Body of pancreas (tissue), 4 donors: ENCODE measurements around the gene RNU2-63P. TPM values are rescaled to one million over a fixed set of nuclear protein-coding genes. Genes with fewer than 3 reads are reported as not detected.

Source experiments
- ATAC-seq: fragments of 150-250 bp; one replicate; pipeline ENCODE4 v1.9.1; 2016
- DNase-seq, 4 donors: peaks; one replicate each; pipeline ENCODE4 v3.0.0-alpha.2; 2019
- H3K27ac ChIP-seq, 4 donors: fragments of 200-600 bp; sonication (generic); 1 replicate in 3 of 4; 2 replicates in 1 of 4; pipeline versions ENCODE4 v1.5.1 to v1.6.1; 2016 to 2019; ENCODE audit warnings: mild to moderate bottlenecking in 1 of 4, mixed read lengths in 1 of 4, moderate library complexity in 1 of 4
- H3K27me3 ChIP-seq, 2 donors: fragments of 200-600 bp; sonication (generic); one replicate each; pipeline ENCODE4 v1.6.0; 2016; ENCODE audit warnings: mild to moderate bottlenecking in 1 of 2
- H3K36me3 ChIP-seq, 2 donors: fragments of 200-600 bp; sonication (generic); replicated peaks in 1 of 2; 2 replicates each; pipeline ENCODE4 v1.5.1; 2016; ENCODE audit warnings: low read depth in 2 of 2; ENCODE audit not compliant: insufficient read depth in 1 of 2
- H3K4me1 ChIP-seq: fragments of 200-600 bp; sonication (generic); one replicate; pipeline ENCODE4 v1.6.0; 2016
- H3K4me3 ChIP-seq, 2 donors: fragments of 200-600 bp; sonication (generic); 1 replicate in 1 of 2; 2 replicates in 1 of 2; pipeline ENCODE4 v1.5.1; 2016 to 2019
- H3K9me3 ChIP-seq, 3 donors: fragments of 200-600 bp; sonication (generic); 1 replicate in 2 of 3; 2 replicates in 1 of 3; pipeline ENCODE4 v1.5.1; 2016
- POLR2A ChIP-seq, 3 donors: fragments of 450-650 bp; IDR thresholded peaks; one replicate each; pipeline ENCODE4 v1.6.1; 2016; ENCODE audit warnings: antibody characterized with exemption in 3 of 3, mild to moderate bottlenecking in 2 of 3
- WGBS, 2 donors: methylation state at CpG; one replicate each; pipeline ENCODE4 v1.1.5; 2017; 5-methylcytosine and 5-hydroxymethylcytosine counted together
- intact Hi-C: fragments of 100-400 bp; cut with DNase I; formaldehyde crosslinking; loops from one replicate; pipeline ENCODE4 v1.15.1; 2023
- total RNA-seq, 2 donors: library from RNA; depleted of rRNA; stranded (reverse); fragments of >200 nt; gene quantifications; one replicate each; pipeline ENCODE4 v1.1.0, GENCODE V29; 2016
- TF ChIP-seq, protein P1 (sequence below), 7 experiments: fragments of 450-650 bp in 4 of 7; fragments of 200-600 bp in 3 of 7; sonication (generic) in 3 of 7; IDR thresholded peaks; one replicate each; pipeline ENCODE4 v1.5.1; 2016 to 2019; ENCODE audit warnings: antibody characterized with exemption in 7 of 7

RNU2-63P gene
- total RNA-seq, 2 donors from 2014 or later = not detected

GRCh38 chr2:88028931-88029330 is 12.6 kb upstream of the RNU2-63P start:
- Histone ChIP-seq H3K27me3 (no peaks in the 10 kb centered on the region), H3K4me1 (no peaks in the 10 kb centered on the region), H3K36me3 (peaks cover 0 to 9% of the 10 kb centered on the region in 2 donors), H3K4me3 (no peak overlapping the region), H3K9me3 (no peaks in the 10 kb centered on the region), H3K27ac (no peak overlapping the region)
- WGBS, 2 donors = 96 to 97% methylated on average over 4 of the region's 4 CpGs
- no peak for DNase-seq
- ATAC-seq = no peak
- TF ChIP-seq POLR2A (IDR thresholded peaks at IDR 0.05) = no peak
- TF ChIP-seq, protein P1, sequence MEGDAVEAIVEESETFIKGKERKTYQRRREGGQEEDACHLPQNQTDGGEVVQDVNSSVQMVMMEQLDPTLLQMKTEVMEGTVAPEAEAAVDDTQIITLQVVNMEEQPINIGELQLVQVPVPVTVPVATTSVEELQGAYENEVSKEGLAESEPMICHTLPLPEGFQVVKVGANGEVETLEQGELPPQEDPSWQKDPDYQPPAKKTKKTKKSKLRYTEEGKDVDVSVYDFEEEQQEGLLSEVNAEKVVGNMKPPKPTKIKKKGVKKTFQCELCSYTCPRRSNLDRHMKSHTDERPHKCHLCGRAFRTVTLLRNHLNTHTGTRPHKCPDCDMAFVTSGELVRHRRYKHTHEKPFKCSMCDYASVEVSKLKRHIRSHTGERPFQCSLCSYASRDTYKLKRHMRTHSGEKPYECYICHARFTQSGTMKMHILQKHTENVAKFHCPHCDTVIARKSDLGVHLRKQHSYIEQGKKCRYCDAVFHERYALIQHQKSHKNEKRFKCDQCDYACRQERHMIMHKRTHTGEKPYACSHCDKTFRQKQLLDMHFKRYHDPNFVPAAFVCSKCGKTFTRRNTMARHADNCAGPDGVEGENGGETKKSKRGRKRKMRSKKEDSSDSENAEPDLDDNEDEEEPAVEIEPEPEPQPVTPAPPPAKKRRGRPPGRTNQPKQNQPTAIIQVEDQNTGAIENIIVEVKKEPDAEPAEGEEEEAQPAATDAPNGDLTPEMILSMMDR (IDR thresholded peaks at IDR 0.05) = no peak
- intact Hi-C loops = no loop called here

- WGBS, 2 donors = 77 to 92% methylated on average over 10 of the region's 10 CpGs
- no peaks in the 10 kb centered on the region for H3K9me3 ChIP-seq
- DNase-seq (no peak), ATAC-seq (no peak)
- H3K4me3 ChIP-seq = no peak overlapping the region
- no peak for TF ChIP-seq POLR2A (IDR thresholded peaks at IDR 0.05)
- TF ChIP-seq, protein P1 (IDR thresholded peaks at IDR 0.05) = no peak
- no peaks in the 10 kb centered on the region for H3K27me3 ChIP-seq
- intact Hi-C loops = no loop called here
- peaks cover 2% of the 10 kb centered on the region for H3K4me1 ChIP-seq
- no peak overlapping the region for H3K27ac ChIP-seq
- H3K36me3 ChIP-seq = peaks cover 0 to 6% of the 10 kb centered on the region in 2 donors
These were observed 11.5 kb upstream of the RNU2-63P start for GRCh38 chr2:88027697-88028389.

DNA sequence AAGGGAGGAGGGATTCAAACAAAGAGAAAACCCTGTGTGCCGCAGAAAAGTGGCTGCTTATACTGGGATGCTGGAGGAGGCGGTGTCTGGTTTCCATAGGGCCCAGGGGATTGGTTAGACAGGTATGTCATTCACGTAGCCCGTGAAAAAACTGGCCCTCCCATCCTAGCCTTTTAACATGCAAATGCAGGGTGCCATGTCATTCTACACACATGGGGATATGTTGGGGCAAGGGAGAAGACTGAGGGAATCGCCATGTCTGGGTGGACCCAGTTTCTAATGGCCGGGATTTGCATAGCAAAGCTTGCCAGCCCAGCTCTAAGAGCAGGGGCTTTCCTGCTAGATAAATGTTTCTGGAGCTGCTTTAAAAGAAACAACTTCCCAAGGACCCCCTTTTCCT is 8.2 kb upstream of the RNU2-63P start:
- no peak for DNase-seq
- no peak for ATAC-seq
- Histone ChIP-seq H3K4me3 (no peak overlapping the region), H3K9me3 (no peaks in the 10 kb centered on the region), H3K27ac (no peak overlapping the region), H3K4me1 (peaks cover 7% of the 10 kb centered on the region), H3K36me3 (peaks cover 0 to 2% of the 10 kb centered on the region in 2 donors), H3K27me3 (no peaks in the 10 kb centered on the region)
- intact Hi-C loops = no loop called here
- no peak for TF ChIP-seq POLR2A (IDR thresholded peaks at IDR 0.05)
- TF ChIP-seq, protein P1 (IDR thresholded peaks at IDR 0.05) = no peak
- 85 to 93% methylated on average over 6 of the region's 6 CpGs for WGBS, 2 donors

DNA sequence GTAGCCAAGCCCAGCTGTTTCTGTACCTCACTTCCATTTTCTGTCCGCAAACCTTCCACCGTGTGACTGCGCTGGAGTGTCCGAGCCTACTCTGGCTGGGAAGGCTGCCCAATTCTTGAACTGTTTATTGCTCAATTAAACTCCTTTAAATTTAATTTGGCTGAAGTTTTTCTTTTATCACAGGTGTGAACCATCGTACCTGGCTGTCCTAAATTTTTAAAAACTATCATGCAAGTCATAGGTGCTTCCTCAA is 6.2 kb upstream of the RNU2-63P start:
- Histone ChIP-seq H3K4me1 (peaks cover 13% of the 10 kb centered on the region), H3K27me3 (no peaks in the 10 kb centered on the region), H3K36me3 (no peaks in the 10 kb centered on the region), H3K9me3 (no peaks in the 10 kb centered on the region), H3K27ac (peak overlapping the region; percentile 1 to 71 (median 48)), H3K4me3 (no peak overlapping the region)
- DNase-seq (peak; percentile 40 to 58 (median 56)), ATAC-seq (peak; percentile 43)
- TF ChIP-seq POLR2A (IDR thresholded peaks at IDR 0.05) = no peak
- TF ChIP-seq, protein P1 (IDR thresholded peaks at IDR 0.05) = no peak
- WGBS, 2 donors = 29 to 40% methylated on average over 5 of the region's 5 CpGs
- intact Hi-C loops = no loop called here

- DNase-seq (no peak), ATAC-seq (no peak)
- TF ChIP-seq, protein P1 (IDR thresholded peaks at IDR 0.05) = no peak
- TF ChIP-seq POLR2A (IDR thresholded peaks at IDR 0.05) = no peak
- peaks cover 29% of the 10 kb centered on the region for H3K4me1 ChIP-seq
- H3K4me3 ChIP-seq = no peak overlapping the region
- intact Hi-C loops = no loop called here
- H3K27ac ChIP-seq = no peak overlapping the region
- no peaks in the 10 kb centered on the region for H3K27me3 ChIP-seq
- no peaks in the 10 kb centered on the region for H3K9me3 ChIP-seq
- 82 to 100% methylated on average over 2 to 3 of the region's 3 CpGs for WGBS, 2 donors
- H3K36me3 ChIP-seq = no peaks in the 10 kb centered on the region
These were observed 3.6 kb upstream of the RNU2-63P start for GRCh38 chr2:88019985-88020384.
